Vagina (tissue), 2 donors: ENCODE measurements around the gene NRXN3. TPM values are rescaled to one million over a fixed set of nuclear protein-coding genes. Genes with fewer than 3 reads are reported as not detected.
"Not testable (repeated sequence)": the region's sequence is repeated elsewhere in the genome, so short reads cannot be mapped to it uniquely, and the experiment has no call there.

Experiments
- DNase-seq, 2 donors: peaks; one replicate each; pipeline ENCODE4 v3.0.0-alpha.2; 2017; ENCODE audit errors: extremely low spot score in 2 of 2
- H3K27ac ChIP-seq: fragments of 200-600 bp; sonication (generic); one replicate; pipeline ENCODE4 v1.5.1; 2019
- H3K27me3 ChIP-seq: fragments of 200-600 bp; sonication (generic); one replicate; pipeline ENCODE4 v1.5.1; 2019
- H3K36me3 ChIP-seq, 2 donors: fragments of 200-600 bp; sonication (generic); one replicate each; pipeline ENCODE4 v1.5.1; 2017 to 2019
- H3K4me1 ChIP-seq: fragments of 200-600 bp; sonication (generic); one replicate; pipeline ENCODE4 v1.5.1; 2019
- H3K4me3 ChIP-seq, 2 donors: fragments of 200-600 bp; sonication (generic); 1 replicate in 1 of 2; 2 replicates in 1 of 2; pipeline ENCODE4 v1.5.1; 2016 to 2019
- H3K9me3 ChIP-seq: fragments of 200-600 bp; sonication (generic); one replicate; pipeline ENCODE4 v1.5.1; 2019
- POLR2A ChIP-seq, 2 donors: fragments of 450-650 bp; IDR thresholded peaks; one replicate each; pipeline ENCODE4 v1.6.1; 2017; ENCODE audit warnings: antibody characterized with exemption in 2 of 2, mild to moderate bottlenecking in 2 of 2, moderate library complexity in 2 of 2
- POLR2AphosphoS5 ChIP-seq, 2 donors: sonication (generic); formaldehyde crosslinking; IDR thresholded peaks; one replicate each; pipeline ENCODE4 v1.9.0; 2017; ENCODE audit warnings: antibody characterized with exemption in 2 of 2, mild to moderate bottlenecking in 2 of 2, low read depth in 1 of 2; ENCODE audit not compliant: insufficient read depth in 1 of 2
- intact Hi-C: fragments of 100-400 bp; cut with DNase I; formaldehyde crosslinking; loops from one replicate; pipeline ENCODE4 v1.15.1; 2023
- total RNA-seq: library from RNA; depleted of rRNA; stranded (reverse); fragments of >200 nt; gene quantifications from one replicate; pipeline ENCODE4 v1.2.3, GENCODE V29; 2016
- TF ChIP-seq, protein P1 (sequence below), 3 experiments: fragments of 450-650 bp in 2 of 3; fragments of 200-600 bp in 1 of 3; sonication (generic) in 1 of 3; IDR thresholded peaks; one replicate each; pipeline ENCODE4 v1.5.1; 2017 to 2019; ENCODE audit warnings: antibody characterized with exemption in 3 of 3, mild to moderate bottlenecking in 2 of 3, moderate library complexity in 2 of 3

NRXN3 gene
- total RNA-seq, 1 donor from 2014 or later, result 4.7 TPM

DNA sequence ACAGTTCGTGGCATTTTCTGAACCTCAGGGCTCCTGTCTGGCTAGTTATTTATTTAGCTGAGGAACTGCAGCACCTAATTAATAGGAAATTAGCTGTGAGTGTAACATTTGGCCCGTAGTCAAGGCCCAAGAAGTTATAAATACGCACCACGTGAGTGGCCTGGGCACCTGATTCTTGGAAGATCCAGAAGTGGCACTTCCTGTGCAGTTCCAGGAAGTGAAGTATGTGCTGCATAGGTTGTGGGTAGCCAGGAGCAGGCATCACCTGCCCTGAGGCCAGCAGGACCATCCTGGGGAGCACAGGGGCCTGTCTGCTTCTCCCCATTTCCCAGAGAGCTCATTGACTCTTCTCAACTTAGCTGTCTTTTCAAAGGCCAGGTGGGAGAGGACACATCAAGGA is 255.6 kb downstream of the NRXN3 start:
- no peak overlapping the region for H3K27ac ChIP-seq
- no peaks in the 10 kb centered on the region for H3K4me1 ChIP-seq
- DNase-seq, result no peak
- TF ChIP-seq POLR2A (IDR thresholded peaks at IDR 0.05) (no peak), POLR2AphosphoS5 (IDR thresholded peaks at IDR 0.05; ENCODE audit: insufficient read depth in 1 of 2, low read depth in 1 of 2) (no peak)
- TF ChIP-seq, protein P1, sequence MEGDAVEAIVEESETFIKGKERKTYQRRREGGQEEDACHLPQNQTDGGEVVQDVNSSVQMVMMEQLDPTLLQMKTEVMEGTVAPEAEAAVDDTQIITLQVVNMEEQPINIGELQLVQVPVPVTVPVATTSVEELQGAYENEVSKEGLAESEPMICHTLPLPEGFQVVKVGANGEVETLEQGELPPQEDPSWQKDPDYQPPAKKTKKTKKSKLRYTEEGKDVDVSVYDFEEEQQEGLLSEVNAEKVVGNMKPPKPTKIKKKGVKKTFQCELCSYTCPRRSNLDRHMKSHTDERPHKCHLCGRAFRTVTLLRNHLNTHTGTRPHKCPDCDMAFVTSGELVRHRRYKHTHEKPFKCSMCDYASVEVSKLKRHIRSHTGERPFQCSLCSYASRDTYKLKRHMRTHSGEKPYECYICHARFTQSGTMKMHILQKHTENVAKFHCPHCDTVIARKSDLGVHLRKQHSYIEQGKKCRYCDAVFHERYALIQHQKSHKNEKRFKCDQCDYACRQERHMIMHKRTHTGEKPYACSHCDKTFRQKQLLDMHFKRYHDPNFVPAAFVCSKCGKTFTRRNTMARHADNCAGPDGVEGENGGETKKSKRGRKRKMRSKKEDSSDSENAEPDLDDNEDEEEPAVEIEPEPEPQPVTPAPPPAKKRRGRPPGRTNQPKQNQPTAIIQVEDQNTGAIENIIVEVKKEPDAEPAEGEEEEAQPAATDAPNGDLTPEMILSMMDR (IDR thresholded peaks at IDR 0.05), result no peak
- no peaks in the 10 kb centered on the region for H3K36me3 ChIP-seq
- no peak overlapping the region for H3K4me3 ChIP-seq
- H3K27me3 ChIP-seq, result no peaks in the 10 kb centered on the region
- H3K9me3 ChIP-seq, result no peaks in the 10 kb centered on the region
- intact Hi-C loops, result no loop called here

DNA sequence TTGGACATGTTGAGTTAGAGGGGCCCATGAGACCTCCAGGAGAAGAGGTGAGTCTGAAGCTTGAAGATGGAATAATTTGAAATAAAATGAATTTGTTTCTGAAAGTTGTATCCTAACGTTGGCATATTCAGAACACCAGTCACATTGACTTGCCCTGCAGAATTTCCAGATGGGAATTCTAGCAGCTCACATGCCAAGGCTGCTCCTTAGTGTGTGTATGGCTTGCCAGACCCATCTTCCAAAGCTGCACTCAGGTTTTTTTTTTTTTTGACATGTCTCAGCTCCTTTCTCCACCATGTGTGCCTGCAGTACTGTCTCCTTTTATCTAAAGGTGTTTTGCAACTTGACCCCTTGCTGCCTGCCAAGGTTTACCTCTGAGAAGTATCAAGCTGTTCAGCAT is 261.9 kb downstream of the NRXN3 start:
- no peak overlapping the region for H3K4me3 ChIP-seq
- no peaks in the 10 kb centered on the region for H3K9me3 ChIP-seq
- no peak overlapping the region for H3K27ac ChIP-seq
- no peaks in the 10 kb centered on the region for H3K4me1 ChIP-seq
- intact Hi-C loops, result no loop called here
- DNase-seq, result no peak
- H3K36me3 ChIP-seq, result no peaks in the 10 kb centered on the region
- TF ChIP-seq POLR2AphosphoS5 (IDR thresholded peaks at IDR 0.05; ENCODE audit: insufficient read depth in 1 of 2, low read depth in 1 of 2) (no peak), POLR2A (IDR thresholded peaks at IDR 0.05) (no peak)
- TF ChIP-seq, protein P1 (IDR thresholded peaks at IDR 0.05), result no peak
- no peaks in the 10 kb centered on the region for H3K27me3 ChIP-seq

DNA sequence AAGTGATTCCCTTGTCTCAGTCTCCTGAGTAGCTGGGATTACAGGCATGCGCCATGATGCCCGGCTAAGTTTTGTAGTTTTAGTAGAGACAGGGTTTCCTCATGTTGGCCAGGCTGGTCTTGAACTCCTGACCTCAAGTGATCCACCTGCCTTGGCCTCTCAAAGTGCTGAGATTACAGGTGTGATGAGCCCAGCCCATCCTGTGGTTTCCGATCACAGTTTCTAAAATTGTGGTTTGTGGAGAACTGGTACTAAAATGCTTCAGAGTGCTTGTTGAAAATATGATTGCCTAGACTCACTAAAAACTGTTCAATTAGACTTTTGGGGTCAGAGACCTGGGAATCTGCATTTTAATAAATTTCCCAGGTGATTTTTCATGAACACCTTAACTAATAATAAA is 267.3 kb downstream of the NRXN3 start:
- intact Hi-C loops, H3K9me3 ChIP-seq, H3K4me1 ChIP-seq, H3K27ac ChIP-seq, H3K27me3 ChIP-seq, H3K4me3 ChIP-seq, H3K36me3 ChIP-seq, DNase-seq: not testable (repeated sequence)

DNA sequence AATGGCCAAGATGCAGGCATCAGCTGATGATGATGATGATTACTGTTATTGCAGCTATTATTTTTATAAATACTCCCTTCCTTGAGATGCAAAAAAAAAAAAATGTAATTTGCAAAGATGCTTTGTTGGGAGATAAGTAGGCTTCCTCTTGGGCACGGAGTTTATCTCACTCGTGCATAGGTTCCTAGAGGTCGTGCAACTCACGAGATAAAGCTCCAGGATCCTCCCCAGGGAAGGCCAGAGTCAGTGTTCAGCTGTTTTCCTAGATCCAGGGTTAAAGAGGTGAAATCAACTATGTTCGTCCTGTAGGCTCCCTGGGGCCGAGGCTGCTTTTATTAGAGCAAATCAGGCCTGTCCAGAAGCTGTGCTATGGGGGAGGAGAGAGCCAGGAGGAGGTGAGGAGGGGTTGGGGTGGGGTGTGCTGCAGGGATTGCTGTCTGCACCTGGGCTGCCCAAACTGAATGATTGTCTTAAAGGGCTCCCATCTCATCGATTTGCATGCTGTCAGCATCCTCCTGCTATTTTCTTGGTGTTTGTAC is 270.3 kb downstream of the NRXN3 start:
- no peaks in the 10 kb centered on the region for H3K27me3 ChIP-seq
- intact Hi-C loops, result no loop called here
- H3K36me3 ChIP-seq, result no peaks in the 10 kb centered on the region
- no peaks in the 10 kb centered on the region for H3K4me1 ChIP-seq
- no peak overlapping the region for H3K4me3 ChIP-seq
- DNase-seq, result no peak
- no peaks in the 10 kb centered on the region for H3K9me3 ChIP-seq
- TF ChIP-seq, protein P1 (IDR thresholded peaks at IDR 0.05), result no peak
- TF ChIP-seq POLR2AphosphoS5 (IDR thresholded peaks at IDR 0.05; ENCODE audit: insufficient read depth in 1 of 2, low read depth in 1 of 2), result no peak
- H3K27ac ChIP-seq, result no peak overlapping the region

- H3K9me3 ChIP-seq, result no peaks in the 10 kb centered on the region
- intact Hi-C loops, result no loop called here
- TF ChIP-seq, protein P1 (IDR thresholded peaks at IDR 0.05), result no peak
- TF ChIP-seq POLR2A (IDR thresholded peaks at IDR 0.05), result no peak
- TF ChIP-seq POLR2AphosphoS5 (IDR thresholded peaks at IDR 0.05; ENCODE audit: insufficient read depth in 1 of 2, low read depth in 1 of 2), result no peak
These were observed 273.7 kb downstream of the NRXN3 start for GRCh38 chr14:78443834-78444233.

More at GRCh38 chr14:78443834-78444233, 273.7 kb downstream of the NRXN3 start:
- no peaks in the 10 kb centered on the region for H3K4me1 ChIP-seq
- H3K27ac ChIP-seq, result no peak overlapping the region
- no peak overlapping the region for H3K4me3 ChIP-seq
- no peaks in the 10 kb centered on the region for H3K27me3 ChIP-seq
- DNase-seq, result no peak
- H3K36me3 ChIP-seq, result no peaks in the 10 kb centered on the region
